Urinary bladder (tissue), 4 donors: ENCODE measurements around the gene SPANXN3. TPM values are rescaled to one million over a fixed set of nuclear protein-coding genes. Genes with fewer than 3 reads are reported as not detected.
"Not testable (repeated sequence)": the region's sequence is repeated elsewhere in the genome, so short reads cannot be mapped to it uniquely, and the experiment has no call there.

ENCODE experiments used
- DNase-seq: peaks from one replicate; pipeline ENCODE4 v3.0.0-alpha.2; 2015; ENCODE audit errors: extremely low spot score
- H3K27ac ChIP-seq: one replicate; pipeline ENCODE4 v1.5.1; 2013; ENCODE audit warnings: low read depth, mild to moderate bottlenecking, moderate library complexity
- H3K36me3 ChIP-seq: one replicate; pipeline ENCODE4 v1.6.1; 2013; ENCODE audit warnings: mild to moderate bottlenecking, moderate library complexity; ENCODE audit not compliant: insufficient read depth
- H3K4me1 ChIP-seq: one replicate; pipeline ENCODE4 v1.6.1; 2013; ENCODE audit warnings: mild to moderate bottlenecking, moderate library complexity; ENCODE audit not compliant: insufficient read depth
- H3K4me3 ChIP-seq: one replicate; pipeline ENCODE4 v1.5.1; 2013; ENCODE audit warnings: low read depth, low read length
- WGBS: extraction: QIAGEN DNeasy Blood & Tissue Kit; methylation state at CpG from one replicate; pipeline ENCODE4 v1.1.7; 2013; 5-methylcytosine and 5-hydroxymethylcytosine counted together
- polyA plus RNA-seq: library from polyadenylated mRNA; stranded (reverse); fragments of 200-250 nt; gene quantifications from one replicate; pipeline ENCODE4 v1.2.3, GENCODE V29; 2013
- total RNA-seq: library from RNA; depleted of rRNA; stranded (reverse); fragments of >200 nt; gene quantifications from one replicate; pipeline ENCODE4 v1.2.3, GENCODE V29; 2014
- donor health status: healthy with polysubstance abuse.
- donor health status: healthy.

Gene SPANXN3, protein sequence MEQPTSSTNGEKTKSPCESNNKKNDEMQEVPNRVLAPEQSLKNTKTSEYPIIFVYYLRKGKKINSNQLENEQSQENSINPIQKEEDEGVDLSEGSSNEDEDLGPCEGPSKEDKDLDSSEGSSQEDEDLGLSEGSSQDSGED
- total RNA-seq: not detected
- polyA plus RNA-seq: not detected

GRCh38 chrX:143517375-143517774, at the start of gene SPANXN3:
TSS of gene SPANXN3 (minus strand) at chrX:143517475. CDS start at chrX:143517391, 84 bp downstream.
- H3K27ac ChIP-seq, H3K36me3 ChIP-seq, H3K4me1 ChIP-seq, H3K4me3 ChIP-seq, DNase-seq: not testable (repeated sequence)
- 75% methylated on average over 1 of the region's 5 CpGs for WGBS

GRCh38 chrX:143536176-143536575, 18.9 kb upstream of the SPANXN3 start:
- Histone ChIP-seq H3K27ac (no peak overlapping the region), H3K4me1 (no peaks in the 10 kb centered on the region), H3K4me3 (no peak overlapping the region), H3K36me3 (no peaks in the 10 kb centered on the region)
- no peak for DNase-seq
- WGBS: 79% methylated on average over 3 of the region's 3 CpGs

DNA sequence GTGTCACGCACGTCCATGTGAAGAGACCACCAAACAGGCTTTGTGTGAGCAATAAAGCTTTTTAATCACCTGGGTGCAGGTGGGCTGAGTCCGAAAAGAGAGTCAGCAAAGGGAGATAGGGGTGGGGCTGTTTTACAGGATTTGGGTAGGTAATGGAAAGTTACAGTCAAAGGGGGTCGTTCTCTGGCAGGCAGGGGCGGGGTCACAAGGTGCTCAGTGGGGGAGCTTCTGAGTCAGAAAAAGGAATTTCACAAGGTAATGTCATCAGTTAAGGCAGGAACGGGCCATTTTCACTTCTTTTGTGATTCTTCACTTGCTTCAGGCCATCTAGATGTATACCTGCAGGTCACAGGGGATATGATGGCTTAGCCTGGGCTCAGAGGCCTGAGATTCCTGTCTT, 15.1 kb downstream of the SPANXN3 start:
- not testable (repeated sequence) for H3K4me1 ChIP-seq, DNase-seq, H3K4me3 ChIP-seq, H3K36me3 ChIP-seq, H3K27ac ChIP-seq
- 60% methylated on average over 6 of the region's 6 CpGs for WGBS

DNA sequence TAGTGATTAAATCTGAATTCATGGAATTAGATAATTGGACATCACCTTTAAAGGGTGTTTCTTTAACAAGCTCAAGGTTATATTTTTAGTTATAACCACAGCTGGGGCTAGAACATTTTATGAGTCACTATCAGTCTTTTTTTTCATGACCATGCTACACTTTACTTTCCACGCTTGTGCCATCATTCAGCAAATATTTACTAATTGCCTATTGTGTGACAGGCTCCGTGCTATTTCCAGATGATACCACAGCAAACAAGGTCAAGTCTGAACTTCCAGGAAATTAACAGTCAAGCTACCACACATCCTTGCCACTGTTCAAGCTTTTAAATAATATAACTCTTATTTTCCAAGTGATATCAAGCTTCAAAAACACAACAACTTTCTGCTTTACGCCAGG, 16.5 kb downstream of the SPANXN3 start:
- Histone ChIP-seq H3K36me3 (no peaks in the 10 kb centered on the region), H3K4me1 (no peaks in the 10 kb centered on the region), H3K27ac (no peak overlapping the region), H3K4me3 (no peak overlapping the region)
- no peak for DNase-seq
- 73% methylated on average over 3 of the region's 3 CpGs for WGBS

DNA sequence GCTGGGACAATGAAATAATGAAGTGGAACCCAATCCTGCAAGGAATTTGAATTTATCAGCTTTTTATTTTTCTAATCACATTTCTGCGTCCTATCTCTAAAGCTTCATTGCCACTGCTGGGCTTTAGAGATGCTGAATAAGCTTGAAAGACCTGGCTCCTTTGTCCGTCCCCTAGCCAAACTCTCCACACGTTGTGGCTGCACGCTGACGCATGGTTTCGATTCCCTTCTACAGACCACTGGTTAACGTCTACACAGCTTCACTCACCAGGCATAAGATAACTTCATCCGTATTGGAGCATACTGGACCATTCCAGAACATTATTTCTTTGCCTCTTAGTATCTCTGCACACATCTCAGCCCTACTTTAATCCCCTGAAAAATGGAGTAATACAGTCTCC, 31.2 kb downstream of the SPANXN3 start:
- WGBS: 88% methylated on average over 8 of the region's 8 CpGs

DNA sequence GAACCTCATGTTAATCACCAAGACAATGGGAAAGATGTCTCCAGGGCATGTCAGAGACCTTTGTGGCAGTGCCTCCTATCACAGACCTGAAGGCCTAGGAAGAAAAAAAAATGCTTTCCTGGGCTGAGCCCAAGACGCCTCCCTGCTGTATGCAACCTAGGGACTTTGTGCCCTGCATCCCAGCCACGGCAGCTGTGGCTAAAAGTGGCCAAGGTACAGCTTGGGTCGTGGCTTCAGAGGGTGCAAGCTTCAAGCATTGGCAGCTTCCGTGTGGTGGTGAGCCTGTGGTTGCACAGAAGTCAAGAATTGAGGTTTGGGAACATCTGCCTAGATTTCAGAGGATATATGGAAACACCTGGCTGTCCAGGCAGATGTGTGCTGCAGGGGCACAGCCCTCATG, 40.5 kb downstream of the SPANXN3 start:
- Histone ChIP-seq H3K27ac (no peak overlapping the region), H3K36me3 (no peaks in the 10 kb centered on the region), H3K4me1 (no peaks in the 10 kb centered on the region), H3K4me3 (no peak overlapping the region)
- WGBS: 83% methylated on average over 4 of the region's 4 CpGs
- no peak for DNase-seq

More for the DNA sequence above, 31.2 kb downstream of the SPANXN3 start:
- Histone ChIP-seq H3K4me3 (no peak overlapping the region), H3K36me3 (no peaks in the 10 kb centered on the region), H3K27ac (no peak overlapping the region), H3K4me1 (no peaks in the 10 kb centered on the region)
- no peak for DNase-seq

DNA sequence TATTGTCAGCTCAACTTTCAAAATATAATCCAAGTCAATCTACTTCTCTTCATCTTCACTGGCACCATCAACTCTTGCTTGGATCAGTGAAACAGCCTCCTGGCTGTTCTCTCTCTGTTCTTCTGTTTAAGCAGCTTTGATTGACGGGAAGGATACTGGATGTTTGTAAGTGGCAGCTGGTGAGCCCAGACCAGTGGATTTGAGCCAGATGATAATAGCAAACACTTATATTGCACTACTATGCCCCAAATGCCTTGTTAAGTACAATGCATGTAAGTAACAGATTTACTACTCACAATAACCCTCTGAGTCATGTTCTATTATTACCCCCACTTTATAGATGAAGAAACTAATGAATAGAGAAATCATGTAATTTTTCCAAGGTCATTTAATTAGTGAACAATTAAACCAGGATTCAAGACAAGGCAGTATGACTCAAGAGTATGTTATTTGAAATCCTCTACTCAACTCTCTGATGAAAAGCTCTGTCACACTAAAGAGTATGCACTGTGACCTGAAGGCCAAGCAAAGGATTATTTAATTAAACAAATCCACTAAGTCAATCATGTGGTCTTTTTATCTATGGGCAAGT, 44.8 kb downstream of the SPANXN3 start:
- Histone ChIP-seq H3K4me3 (no peak overlapping the region), H3K27ac (no peak overlapping the region), H3K36me3 (no peaks in the 10 kb centered on the region), H3K4me1 (no peaks in the 10 kb centered on the region)
- no peak for DNase-seq
- 74% methylated on average over 1 of the region's 1 CpG for WGBS

DNA sequence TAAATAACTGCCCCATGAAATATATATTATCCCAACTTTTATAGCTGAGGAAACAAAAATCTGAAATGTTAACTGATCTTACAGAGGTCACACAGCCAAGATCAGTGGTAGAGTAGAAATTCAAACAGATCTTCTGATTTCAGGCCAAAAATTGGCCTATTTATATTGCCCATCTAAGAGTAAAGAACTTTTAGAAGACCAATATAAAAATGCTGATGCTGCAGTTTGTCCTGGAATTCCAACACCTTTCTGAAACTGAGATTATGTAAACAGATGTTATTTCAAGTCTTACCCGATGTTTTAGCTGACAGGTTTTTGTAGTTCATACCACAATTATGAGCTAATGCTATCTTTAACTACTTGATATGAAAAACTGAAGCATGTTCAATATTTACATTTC, 51.1 kb downstream of the SPANXN3 start:
- no peaks in the 10 kb centered on the region for H3K36me3 ChIP-seq
- no peak for DNase-seq
- 30% methylated on average over 1 of the region's 1 CpG for WGBS
- H3K4me3 ChIP-seq: no peak overlapping the region
- H3K4me1 ChIP-seq: no peaks in the 10 kb centered on the region
- no peak overlapping the region for H3K27ac ChIP-seq

DNA sequence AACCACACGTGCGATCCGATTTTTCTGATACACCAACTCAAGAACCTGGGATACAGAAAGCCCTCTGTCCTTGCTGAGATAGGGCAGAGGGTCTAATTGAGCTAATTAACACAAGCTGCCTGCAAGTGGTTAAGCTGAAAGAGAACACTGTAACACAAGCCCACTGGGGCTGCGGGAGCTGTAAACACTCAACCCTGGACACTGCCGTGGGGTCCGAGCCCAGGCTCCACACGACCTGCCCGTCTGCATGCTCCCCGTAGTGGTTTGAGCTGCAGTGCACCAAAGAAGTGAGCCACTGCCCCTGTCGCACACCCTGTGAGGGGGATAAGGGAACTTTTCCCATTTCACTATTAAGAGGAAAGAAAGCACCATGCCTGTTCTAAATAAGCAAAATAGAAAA, 54.6 kb downstream of the SPANXN3 start:
- no peaks in the 10 kb centered on the region for H3K4me1 ChIP-seq
- no peak overlapping the region for H3K27ac ChIP-seq
- no peak for DNase-seq
- H3K4me3 ChIP-seq: no peak overlapping the region
- 59% methylated on average over 10 of the region's 10 CpGs for WGBS
- no peaks in the 10 kb centered on the region for H3K36me3 ChIP-seq

DNA sequence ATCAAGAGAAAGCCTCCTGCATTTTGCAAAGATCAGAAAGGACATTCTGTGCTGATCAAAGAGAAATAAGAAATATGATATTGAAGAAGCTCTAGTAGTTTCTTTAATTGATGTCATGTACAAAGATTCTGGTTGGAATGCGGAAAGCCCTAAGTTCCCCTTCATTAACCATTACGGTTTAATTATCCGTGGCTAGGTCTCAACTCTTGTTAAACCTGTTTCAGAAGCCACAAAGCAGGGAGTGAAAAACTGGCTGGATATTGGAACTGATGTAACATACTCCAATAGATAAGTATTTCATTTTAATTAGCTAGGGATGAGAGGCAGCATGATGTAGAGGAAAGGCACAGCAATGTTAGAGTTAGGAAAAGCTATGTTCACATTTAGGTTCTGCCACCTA, 55.7 kb downstream of the SPANXN3 start:
- Histone ChIP-seq H3K4me3 (no peak overlapping the region), H3K4me1 (no peaks in the 10 kb centered on the region), H3K36me3 (no peaks in the 10 kb centered on the region), H3K27ac (no peak overlapping the region)
- no peak for DNase-seq
- 81% methylated on average over 3 of the region's 3 CpGs for WGBS

Other genes starting within 250 kb of the SPANXN3 start
- gene SLITRK4, start 118.6 kb upstream of the SPANXN3 start, total RNA-seq: 11.2 TPM
- gene SLITRK4, start 118.6 kb upstream of the SPANXN3 start, polyA plus RNA-seq: 1.0 TPM
- not detected for gene SPANXN2, start 203.3 kb upstream of the SPANXN3 start, total RNA-seq
- not detected for gene SPANXN2, start 203.3 kb upstream of the SPANXN3 start, polyA plus RNA-seq